D721Med (cell line): ENCODE data around the gene TUNAR.

Source experiments
- DNase-seq: peaks from one replicate; pipeline ENCODE4 v3.0.0; 2011; ENCODE audit warnings: low spot score; ENCODE audit not compliant: insufficient read length
- FAIRE-seq: peaks from 2 replicates; lab custom pipeline; 2011; peaks lifted over from hg19 to GRCh38; lab: Jason Lieb, UNC
- CTCF ChIP-seq: IDR thresholded peaks from 2 replicates; pipeline ENCODE4 v1.5.1; 2012; ENCODE audit warnings: mild to moderate bottlenecking, control low read depth; ENCODE audit not compliant: insufficient read depth; ENCODE audit errors: missing control alignments

The TUNAR gene

GRCh38 chr14:95833429-95833828, 43.2 kb upstream of the TUNAR start:
- FAIRE-seq (no peak), DNase-seq (no peak)
- no peak for TF ChIP-seq CTCF

DNA sequence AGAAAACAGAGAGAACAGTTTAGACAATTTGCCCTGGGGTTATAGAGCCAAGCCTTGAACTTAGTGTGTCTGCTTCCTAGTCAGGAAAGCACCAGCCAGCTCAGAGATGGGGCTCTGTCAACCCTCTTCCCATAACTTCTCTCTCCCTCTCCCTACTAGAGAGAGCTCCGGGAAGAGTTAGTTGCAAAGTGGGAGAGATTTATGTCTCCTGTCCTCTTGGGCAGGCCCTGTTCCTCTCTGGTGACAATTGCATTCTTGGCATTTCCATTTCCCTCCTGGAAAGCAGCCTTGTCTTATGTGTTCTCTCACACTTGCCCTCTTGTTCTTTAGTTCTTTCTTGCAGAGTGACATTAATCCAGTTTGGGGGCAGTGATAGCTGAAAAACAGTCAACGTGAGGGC, 42.1 kb upstream of the TUNAR start:
- no peak for DNase-seq
- FAIRE-seq: no peak
- TF ChIP-seq CTCF: no peak

DNA sequence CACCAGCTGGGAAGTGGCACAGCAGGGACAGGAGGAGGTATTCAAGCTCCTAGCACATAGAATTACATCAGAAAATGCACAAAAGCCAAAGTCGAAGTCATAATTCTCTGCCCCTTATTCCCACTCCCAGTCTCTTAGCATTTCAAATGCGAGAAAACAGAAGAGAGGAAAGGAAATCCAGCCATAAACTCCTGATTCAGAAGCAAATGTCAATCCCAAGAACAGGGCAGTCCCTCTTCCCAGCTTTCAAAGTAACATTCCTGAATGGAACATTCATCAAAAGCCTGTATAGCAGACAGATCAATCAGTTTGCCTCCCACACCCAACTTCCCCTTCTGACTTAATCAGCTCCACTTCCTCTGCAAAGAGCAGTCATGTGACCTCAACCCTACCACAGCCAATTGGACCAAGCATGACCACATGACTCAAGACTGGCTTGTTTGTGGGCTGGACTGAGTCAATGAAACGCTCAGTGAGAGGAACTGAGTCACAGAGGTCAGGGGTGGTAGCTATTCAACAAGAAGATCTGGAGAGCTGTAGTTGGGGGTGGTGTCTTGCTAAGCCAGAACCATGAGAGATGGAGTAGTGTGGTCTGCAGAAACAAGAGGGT, 41.4 kb upstream of the TUNAR start:
- FAIRE-seq: no peak
- no peak for DNase-seq
- no peak for TF ChIP-seq CTCF

DNA sequence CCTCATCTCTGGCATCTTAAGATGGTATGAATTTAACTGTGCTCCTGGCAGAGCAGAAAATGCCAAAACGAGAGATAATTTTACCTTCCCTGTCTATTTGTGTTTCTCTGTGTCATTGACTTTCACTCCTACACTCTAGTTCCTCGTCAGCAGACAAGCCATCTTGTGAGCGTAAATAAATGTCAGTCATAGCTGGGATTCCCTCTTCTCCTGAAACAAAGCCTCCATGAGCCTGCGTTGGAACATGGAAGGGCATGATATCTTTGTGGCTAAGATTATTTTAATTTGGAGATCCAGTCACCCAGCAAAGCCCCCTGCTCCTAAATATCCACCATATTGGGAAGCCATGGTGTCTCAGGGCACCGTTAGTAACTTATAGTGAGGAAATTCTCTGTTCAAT, 37.8 kb upstream of the TUNAR start:
- DNase-seq (no peak), FAIRE-seq (no peak)
- no peak for TF ChIP-seq CTCF

- no peak for DNase-seq
- FAIRE-seq: no peak
- no peak for TF ChIP-seq CTCF
Measured at GRCh38 chr14:95840094-95840700, 36.4 kb upstream of the TUNAR start.

- FAIRE-seq (no peak), DNase-seq (no peak)
- TF ChIP-seq CTCF: no peak
Measured at GRCh38 chr14:95841668-95842067, 35.0 kb upstream of the TUNAR start.

GRCh38 chr14:95849761-95850160, 26.9 kb upstream of the TUNAR start:
- no peak for DNase-seq
- no peak for FAIRE-seq
- TF ChIP-seq CTCF: no peak
